HG03135 (cell line): ENCODE results near the gene DNASE1L3.

ENCODE experiments used
- ATAC-seq: cut with Tn5 transposase; IDR thresholded peaks from one replicate; pipeline ENCODE4 v1.9.1; 2021; ENCODE audit warnings: mild to moderate bottlenecking, moderate library complexity; ENCODE audit not compliant: unreplicated experiment

Gene DNASE1L3

DNA sequence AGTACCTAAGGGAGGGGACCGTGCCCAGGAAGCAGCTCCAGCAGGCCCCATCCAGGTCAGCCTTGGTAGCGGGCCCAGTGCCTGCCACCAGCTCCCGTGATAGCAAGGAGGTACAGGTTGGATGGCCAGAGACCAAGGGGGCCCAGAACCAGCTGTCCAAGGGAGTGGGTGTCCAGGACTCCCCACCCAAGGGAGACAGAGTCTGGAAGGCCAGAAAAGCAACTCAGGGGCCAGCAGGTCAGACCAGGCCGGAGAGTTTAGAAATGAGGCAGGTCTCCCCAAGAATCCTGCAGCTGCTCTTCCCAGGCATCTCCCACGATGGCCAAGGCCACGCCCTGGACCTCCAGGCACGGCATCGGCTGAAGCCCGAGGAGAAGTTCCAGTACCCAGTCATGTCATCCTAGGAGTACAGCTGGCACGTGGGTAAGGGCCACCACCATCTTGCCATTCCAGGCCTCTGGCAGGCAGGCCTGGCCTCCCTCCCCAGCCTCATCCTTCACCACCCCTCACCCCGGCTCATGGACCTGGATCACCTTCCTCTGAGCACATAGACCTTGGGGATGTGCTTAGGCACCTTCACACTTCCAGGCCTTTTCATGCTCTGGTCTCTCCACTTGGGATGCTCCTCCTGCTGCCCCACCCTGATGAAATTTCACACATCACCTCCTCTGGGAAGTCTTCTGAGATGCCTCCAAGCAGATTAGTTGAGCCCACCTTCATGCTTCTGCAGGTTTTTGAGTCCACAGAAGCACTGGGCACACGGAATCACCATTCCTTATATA lies 30.5 kb downstream of the DNASE1L3 start:
- ATAC-seq: no peak

- no peak for ATAC-seq
Measured at GRCh38 chr3:58179235-58180098, 31.3 kb downstream of the DNASE1L3 start.

- ATAC-seq: no peak
Measured at GRCh38 chr3:58178528-58179234, 32.1 kb downstream of the DNASE1L3 start.

DNA sequence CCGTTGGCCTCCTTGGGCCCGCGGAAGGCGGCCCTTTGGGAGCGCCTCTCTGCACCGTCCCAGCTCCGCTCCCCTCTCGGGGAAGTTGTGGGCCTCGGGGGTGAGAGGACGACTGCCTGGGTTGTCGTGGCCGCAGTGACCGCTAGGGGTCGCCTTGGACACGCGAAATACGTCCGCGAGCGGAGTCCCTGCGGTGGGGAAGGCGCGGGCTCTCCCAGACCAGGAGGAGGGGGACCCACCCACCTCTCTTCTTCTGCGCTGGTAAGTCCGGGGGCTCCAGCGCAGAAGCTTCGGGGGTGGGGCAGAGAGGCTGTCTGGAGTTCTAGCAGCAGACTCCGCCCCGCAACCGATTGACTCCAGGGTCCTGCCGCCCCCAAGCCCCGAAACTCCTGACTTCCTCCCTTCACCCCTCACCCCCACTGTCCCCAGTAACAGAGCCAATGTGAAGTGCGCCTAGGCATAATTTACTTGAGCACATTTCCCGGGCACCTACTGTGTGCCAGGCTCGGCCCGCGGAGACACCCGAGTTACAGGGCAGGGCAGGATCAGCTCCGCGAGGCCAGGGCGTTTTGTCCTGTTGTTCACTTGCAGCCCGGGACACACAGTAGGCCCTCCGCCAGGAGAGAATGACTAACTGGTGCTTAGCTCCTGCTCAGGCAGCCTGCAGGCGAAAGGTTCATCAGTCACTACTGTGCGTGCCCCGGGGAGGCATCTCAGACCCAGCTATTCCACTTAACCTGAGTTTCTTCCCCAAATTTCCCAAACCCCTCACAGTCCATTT lies 32.8 kb downstream of the DNASE1L3 start:
- ATAC-seq: peak; percentile 86

GRCh38 chr3:58176827-58177489 lies 33.8 kb downstream of the DNASE1L3 start:
- no peak for ATAC-seq

DNA sequence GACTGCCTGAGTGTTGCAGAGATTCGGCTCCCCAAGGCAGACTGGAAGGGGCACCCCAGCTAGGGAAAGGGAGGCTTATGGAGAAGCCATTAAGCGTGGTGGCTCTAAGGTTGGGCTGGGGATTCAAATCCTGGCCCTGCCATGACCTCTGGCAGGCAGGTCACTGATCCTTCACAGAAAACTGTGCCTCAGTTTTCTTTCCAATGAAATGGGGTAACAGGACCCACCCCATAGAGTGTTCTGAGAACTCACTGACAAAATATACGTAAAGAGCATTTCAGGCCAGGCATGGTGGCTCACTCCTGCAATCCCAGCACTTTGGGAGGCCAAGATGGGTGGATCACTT lies 34.6 kb downstream of the DNASE1L3 start:
- no peak for ATAC-seq

- no peak for ATAC-seq
Measured at GRCh38 chr3:58175437-58176184, 35.2 kb downstream of the DNASE1L3 start.

- ATAC-seq: no peak
Measured at GRCh38 chr3:58175187-58175436, 35.7 kb downstream of the DNASE1L3 start.

DNA sequence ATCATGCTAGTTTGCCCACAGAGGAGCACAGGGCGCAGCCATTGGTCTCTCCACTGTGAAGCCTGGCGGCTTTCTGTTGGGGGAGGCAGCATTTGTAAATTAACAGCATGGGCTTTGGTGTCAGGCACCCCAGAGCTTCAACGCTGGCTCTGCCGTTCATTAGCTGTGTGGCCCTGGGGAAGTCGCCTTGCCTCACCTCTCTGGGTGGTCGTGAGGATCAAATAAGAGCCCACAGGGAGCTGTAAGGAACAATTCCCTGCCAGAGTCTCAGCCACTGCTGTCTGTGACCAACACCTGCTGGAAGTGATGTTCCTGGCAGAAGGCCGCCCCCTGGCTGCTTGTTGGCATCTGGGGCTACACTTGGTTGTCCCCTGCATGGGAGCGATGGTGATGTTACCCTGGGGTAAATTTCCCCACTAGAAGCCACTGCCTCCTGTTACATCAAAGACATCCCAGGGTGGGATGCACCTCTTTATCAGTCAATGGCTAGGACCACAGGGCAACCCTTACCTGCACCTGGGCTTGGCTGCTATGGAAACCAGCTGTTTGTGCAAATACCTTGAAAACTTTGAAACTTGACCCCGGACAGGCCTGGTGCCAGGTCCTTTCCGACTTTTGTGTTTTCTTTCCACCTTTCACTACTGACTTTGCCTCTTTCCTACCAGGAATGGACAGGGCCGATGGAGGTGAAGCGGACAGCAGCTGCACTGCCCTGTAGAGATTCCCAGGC lies 36.9 kb downstream of the DNASE1L3 start:
- no peak for ATAC-seq

DNA sequence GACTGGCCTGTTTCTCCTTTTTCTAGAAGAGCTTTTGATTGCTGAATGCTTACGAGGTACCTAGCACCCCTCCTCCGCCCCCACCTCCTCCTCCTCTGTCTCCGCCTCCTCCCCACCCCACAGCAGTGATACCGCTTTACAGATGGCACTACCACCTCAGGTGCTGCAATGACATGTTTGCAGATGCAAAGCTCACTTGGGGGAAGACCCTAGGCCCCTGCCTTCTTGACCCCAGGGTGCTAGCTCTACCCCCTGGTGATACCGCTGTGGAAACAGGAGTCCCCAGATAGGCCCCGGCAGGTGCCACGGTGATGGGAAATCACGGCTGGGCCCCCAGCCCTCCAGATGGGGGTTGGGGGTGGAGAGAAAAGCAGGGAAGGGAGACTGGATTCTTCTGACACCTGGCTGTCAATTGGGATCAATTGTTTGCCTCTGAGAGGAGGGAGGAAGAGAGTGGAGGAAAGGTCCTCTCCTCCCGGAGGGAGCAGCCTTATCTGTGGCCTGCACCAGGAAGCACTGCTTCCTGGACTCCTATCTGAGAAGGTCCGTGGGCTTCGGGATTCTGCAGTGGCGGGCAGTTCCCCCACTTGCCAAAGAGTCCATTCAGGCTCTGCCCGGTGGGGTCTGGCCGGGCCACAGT lies 37.6 kb downstream of the DNASE1L3 start:
- ATAC-seq: no peak

DNA sequence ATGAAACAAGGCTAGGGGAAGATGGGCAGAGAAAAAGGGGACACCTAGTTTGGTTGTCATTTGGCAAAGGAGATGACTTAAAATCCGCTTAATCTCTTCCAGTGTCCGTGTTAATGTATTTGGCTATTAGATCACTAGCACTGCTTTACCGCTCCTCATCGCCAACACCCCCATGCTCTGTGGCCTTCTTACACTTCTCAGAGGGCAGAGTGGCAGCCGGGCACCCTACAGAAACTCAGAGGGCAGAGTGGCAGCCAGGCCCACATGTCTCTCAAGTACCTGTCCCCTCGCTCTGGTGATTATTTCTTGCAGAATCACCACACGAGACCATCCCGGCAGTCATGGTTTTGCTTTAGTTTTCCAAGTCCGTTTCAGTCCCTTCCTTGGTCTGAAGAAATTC lies 39.6 kb downstream of the DNASE1L3 start:
- ATAC-seq: no peak

DNA sequence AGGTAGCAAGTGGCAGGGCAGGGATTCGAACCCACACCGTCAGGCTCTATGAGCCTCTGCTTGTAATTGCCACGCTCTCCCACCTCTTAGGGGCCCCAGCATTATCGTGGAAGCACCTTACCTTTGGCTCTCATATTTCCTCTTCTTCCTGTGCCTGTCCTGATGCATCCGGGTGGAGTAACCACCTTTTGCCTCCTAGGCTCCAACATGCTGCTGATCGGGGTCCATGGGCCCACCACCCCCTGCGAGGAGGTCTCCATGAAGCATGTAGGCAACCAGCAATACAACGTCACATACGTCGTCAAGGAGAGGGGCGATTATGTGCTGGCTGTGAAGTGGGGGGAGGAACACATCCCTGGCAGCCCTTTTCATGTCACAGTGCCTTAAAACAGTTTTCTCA lies 40.4 kb downstream of the DNASE1L3 start:
- ATAC-seq: no peak

DNA sequence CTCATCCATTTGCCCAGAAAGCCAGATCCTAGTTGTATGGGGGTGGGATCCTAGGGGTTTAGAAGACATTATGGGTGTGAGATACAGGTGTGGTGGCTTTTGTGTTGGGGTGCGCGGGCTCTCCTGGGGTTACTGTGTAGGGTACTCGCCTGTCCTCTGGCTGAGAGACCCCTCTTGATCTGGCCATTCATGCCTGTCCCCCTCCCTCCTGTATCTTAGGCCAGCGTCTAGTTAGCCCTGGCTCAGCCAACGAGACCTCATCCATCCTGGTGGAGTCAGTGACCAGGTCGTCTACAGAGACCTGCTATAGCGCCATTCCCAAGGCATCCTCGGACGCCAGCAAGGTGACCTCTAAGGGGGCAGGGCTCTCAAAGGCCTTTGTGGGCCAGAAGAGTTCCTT lies 41.4 kb downstream of the DNASE1L3 start:
- ATAC-seq: no peak

DNA sequence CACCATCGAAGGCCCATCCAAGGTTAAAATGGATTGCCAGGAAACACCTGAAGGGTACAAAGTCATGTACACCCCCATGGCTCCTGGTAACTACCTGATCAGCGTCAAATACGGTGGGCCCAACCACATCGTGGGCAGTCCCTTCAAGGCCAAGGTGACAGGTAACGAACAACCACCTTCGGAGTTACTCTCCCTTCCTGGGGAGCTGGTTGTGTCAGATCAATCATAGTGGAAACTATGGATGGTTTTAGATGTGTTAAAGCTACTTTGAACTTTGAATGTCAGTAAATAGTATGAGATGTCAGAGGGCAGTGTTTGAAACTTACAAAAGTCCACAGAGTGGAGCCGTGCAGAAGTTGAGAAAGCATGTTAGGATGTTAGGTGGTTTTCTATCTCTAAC lies 42.3 kb downstream of the DNASE1L3 start:
- no peak for ATAC-seq

DNA sequence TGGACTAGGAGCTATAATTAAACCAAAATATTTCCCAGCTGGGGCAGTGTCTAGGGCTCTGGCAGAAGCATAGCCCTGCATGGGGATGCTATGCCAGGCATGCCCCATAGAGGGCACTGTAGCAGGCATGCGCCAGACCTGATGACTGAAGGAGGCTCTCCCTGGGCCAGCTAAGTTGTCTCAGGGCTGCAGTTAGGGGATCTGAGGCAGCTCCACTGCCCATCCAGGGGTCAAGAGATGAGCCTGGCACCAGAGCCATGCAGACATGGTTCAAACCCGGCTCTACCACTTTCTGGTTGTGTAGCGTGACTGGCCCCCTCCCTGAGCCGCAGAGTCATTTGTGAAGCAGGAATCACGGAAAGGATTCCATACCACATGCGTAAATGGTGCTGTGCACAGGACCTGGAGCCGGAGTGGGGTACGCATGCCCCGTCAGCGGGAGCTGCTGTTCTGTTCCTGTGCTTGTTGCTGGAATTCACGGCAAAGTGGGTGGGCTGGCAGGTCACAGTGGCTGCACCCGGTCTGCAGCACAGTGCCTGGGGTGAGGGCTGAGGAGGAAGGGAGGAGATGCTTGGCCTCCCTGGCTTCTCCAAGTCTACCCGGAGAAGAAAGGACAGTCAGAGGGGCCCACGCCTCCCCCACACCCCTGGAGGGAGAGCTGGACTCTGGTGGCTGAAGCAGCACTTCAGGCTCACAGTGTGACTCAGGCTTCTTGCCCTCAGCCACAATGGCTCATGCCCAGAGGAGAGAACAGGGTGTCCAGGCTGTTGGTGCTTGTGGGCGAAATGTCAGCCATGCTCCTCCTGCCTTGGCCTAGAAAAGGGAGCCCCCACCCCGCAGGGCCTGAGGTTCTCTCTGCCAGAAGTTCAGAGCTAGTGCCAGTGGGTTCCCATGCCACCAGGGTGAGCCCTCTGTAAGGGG lies 43.1 kb downstream of the DNASE1L3 start:
- ATAC-seq: no peak

DNA sequence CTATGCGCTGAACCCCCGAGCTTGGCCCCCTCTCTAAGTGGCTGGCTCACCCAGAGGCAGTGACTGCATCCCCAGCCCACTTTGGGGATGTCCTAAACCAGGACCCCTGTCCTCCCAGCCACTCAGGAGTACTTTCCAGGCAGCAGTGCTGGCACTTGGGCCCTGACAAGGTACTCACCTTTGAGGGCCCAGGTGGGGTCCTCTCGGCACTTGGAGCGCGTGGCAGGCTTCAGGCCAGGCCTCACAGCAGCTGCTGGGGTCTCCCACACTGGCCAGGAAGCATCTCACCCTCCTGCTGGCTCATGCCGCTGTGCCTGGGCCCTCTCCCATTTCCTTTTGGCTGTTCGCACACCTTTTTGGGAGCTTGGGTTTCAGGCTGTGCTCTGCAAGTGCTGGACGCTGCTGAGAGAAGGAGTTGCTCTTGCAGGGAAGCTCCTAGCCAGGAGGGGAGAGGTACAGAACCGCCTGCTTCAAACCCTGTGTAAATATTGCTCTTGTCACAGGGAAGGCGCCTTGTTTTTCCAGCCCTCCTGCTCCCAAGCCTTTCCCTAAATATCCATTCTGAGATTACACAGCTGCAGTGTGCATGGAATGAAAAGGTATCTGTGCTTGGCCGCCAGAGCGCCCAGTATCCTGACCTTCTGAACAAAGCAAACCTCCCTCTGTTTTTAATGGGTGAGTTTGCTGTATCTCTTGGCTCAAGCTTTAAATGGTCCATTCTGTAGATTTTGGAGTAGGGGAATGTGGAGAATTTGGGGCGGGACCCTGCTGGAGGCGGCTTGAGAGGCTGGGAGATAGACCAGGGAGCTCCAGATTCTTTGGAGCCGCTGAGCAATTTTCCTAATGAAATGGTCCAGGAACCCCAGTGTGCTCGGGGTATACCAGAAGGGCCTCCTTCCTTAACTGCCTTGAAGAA lies 45.6 kb downstream of the DNASE1L3 start:
- ATAC-seq: no peak
